CD1c-positive myeloid dendritic cell (primary cell): ENCODE measurements around the gene NAALADL2.
"Not testable (repeated sequence)": the region's sequence is repeated elsewhere in the genome, so short reads cannot be mapped to it uniquely, and the experiment has no call there.

Source experiments
- DNase-seq: peaks from one replicate; pipeline ENCODE4 v3.0.0-alpha.2; 2016; ENCODE audit errors: extremely low spot score

The NAALADL2 gene

DNA sequence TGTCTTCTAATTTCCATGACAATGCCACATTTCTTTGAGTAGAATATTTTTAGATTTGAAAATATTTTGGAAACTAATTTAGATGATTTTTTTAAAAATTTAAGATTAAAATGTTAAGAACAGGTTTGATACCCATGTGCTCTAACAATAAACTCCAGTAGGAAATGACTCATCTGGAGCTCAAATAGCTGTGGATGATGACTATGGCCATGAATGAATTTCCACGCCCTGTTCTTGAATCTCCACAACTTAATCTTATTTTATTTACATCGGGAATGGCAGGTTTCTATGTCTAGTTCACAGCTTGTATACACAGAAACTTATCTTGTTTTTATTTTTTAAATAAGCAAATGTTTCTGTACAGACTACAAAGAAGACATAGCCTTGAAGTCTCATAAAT is 726.8 kb downstream of the NAALADL2 start:
- DNase-seq, result no peak

DNA sequence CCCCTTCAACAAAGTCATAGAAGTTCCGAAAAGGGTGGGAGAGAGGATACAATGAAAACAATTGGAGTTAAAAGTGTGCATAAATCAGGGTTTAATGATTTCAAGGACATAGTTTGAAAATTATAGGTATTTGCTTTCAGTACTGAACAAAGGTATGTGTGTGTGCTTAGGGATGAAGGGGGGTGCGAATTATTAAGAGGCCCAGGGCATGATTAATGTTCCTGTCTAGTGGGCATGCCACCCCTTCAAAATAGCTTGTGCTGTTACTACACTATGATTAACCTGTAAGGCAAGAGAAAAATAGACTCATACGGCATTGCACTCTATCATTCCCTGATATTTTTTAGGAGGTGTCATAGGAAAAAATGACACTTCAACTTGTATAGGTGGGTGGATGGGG is 731.6 kb downstream of the NAALADL2 start:
- no peak for DNase-seq

DNA sequence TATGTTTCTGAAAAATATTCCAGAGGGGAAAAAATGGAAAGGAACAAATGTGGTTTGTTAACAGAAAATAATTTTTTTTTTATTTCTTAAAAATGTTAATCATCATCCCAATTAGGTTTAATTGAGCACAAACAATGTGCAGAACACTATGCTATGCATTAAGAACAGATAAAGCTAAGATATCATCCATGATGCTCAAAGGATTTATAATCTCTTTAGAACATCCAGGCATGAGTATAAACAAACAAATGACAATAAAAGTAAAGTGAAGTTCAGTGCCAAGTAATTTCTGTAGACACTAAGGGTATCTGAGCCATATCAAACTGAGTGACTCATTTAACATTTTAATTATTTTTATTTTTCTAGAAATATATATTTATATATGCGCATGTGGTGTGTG is 732.2 kb downstream of the NAALADL2 start:
- DNase-seq, result no peak

DNA sequence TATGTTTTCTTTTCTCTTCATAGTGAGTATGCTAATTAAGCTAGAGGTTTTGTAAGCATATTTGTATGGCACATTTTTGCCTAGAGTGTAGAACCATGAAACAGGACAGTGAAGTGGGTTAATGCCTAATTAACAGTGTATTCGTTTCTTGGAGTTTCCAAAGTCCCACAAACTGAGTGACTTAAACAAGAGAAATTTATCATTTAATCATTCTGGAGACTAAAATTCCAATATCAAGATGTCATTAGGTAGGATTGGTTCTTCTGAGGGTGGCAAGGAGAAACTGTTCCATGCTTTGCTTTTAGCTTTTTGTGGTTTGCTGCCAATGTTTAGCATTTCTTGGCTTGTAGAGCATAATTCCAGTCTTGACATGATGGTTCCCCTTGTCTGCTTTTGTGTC is 734.2 kb downstream of the NAALADL2 start:
- DNase-seq, result no peak

DNA sequence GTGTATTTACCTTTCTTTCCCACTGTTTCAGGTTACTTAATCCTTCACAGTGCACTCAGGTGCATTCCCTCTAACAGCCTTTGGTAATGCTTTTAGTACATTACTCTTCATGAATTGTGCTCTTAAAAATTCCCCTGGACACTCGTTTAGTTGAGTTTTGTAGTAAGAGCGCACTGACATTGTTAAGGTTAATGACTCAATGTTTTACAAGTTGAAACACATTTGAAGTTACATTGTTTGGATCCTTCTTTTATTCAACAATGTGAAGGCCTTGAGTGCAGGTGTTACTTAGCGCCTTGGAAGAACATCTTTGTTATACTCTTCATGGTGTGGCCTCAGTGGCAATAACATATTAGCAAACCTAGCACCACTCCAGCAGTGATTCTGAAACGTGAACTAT is 739.6 kb downstream of the NAALADL2 start:
- DNase-seq, result no peak

DNA sequence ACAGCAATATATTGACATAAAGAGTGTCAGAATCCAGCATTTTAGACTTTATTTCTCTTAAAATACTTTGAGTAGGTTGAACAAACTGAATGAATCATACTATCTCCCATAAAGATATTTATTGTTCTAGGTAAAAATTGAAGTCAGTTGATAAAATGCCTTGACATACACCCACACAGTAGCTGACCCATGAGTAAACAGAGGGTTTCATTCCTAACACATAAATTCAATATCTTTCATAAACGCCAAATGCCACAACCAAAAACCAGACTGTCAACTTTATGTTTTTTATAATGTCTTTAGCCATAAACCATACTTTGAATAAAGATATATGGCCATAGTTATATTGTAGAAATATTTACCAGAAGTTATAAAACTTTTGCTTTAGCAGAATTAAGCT is 742.4 kb downstream of the NAALADL2 start:
- no peak for DNase-seq

DNA sequence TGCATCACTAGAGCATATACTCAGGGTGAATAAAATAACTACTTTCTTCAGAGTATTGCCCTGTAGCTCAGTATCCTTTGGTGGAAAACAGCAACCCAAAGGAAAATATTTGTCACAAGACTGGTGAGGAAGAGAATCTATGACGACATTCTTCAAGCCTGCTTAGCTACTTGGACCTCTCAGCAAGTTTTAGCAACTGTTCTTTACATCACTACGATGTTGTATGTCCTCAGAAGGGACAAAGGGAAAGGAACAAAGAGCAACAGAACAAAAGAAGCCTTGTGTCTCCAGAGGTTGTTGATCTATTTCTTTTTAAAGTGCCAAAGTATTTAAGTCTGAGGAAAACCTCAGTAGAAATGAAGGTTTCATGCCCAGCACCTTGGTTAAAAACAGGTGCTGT is 746.7 kb downstream of the NAALADL2 start:
- no peak for DNase-seq

DNA sequence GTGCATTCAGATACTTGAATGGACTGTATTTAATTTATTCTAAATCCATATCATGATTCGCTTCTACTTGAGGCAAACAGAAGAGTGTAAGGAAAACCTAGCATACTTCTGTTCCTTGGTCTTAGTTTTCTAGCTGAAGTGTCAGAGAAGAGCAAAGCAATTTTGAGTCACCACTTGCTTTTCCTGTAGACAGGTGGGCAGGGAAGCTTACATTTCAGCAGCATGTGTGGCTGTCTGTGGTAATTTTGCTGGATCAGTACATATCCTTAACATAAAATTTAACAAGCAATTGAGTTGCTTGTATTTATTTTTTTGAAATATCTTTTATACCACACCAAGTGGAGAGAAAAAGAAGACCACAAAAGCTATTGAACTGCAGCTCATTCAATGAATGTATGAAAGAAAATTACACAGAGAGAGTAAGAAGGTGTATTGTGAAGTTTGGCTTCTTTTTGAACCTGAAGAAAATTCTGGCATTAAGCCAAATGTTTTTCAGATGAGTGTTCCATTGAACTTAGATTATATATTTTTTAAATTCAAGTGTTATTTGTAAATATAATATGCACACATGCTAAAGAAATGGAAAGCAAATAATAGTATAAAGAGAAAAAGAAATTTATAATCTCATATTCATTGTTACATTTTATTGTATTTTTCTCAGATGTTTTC is 747.6 kb downstream of the NAALADL2 start:
- DNase-seq, result no peak

DNA sequence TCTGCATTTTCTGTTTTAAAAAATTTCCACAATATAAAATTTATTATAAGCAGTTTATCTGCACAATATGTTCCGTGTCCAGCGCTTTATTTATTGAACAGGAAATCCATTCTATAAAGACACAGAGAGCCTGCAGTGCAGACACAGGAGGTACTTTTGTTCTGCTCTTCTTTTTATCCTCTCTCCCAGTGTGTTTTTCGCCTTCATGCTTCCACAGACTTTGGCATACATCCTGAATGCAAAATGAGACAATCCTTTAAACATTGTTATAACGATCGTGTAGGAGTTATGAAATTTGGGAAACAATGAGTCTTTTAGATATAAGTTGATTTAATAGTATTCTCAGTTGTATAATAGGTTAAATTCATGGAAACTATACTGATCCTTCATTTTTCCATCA is 749.2 kb downstream of the NAALADL2 start:
- no peak for DNase-seq

DNA sequence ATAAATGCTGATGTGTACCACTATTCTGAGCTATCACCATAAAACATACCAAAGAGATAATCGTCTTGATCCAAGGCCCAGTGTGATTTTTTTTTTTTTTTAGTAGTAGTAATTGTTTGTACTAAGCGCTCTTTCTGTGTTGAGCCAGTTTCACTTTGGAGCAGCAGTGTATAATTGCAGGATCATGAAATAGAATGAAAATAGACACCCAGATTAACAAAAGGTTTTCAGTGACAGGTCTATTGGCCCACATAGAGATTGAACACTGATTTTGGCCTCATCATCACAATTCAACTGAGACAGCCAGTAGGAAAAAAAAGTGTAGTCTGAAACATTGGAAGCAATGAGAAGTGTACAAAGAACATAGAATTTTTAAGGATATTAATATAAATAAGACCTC is 749.8 kb downstream of the NAALADL2 start:
- no peak for DNase-seq

DNA sequence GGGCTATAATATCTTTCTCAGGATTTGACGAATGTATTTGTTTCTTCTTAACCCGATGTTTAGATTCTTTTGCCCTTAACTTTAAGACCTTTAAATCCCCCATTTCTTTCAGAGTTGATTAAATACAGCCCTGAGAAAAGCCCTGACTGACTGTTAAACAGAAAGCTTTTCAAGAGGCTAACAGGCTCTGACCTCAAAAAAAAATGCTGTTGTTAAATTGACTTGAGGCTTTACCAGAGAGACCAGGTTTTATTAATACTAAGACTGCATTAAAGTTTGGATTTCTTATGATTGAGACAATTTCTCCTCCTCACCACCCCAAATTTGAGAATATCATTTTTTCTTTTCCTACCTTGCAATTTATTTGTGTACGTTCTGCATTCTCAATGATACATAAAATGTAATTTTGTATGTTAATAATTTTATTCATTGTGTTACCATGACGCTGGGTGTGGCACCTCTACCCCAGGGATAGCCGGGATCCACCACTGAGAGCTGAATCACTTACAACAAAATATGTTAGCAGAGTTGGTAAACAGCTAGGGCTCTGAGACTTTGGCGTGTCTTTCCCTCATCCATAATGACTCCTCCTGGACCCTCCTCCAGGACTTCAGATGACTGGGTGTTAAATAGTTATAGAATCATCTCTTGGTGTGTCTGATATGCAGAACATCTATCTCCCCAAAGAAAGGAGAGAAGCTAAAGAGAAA is 753.5 kb downstream of the NAALADL2 start:
- DNase-seq, result no peak

DNA sequence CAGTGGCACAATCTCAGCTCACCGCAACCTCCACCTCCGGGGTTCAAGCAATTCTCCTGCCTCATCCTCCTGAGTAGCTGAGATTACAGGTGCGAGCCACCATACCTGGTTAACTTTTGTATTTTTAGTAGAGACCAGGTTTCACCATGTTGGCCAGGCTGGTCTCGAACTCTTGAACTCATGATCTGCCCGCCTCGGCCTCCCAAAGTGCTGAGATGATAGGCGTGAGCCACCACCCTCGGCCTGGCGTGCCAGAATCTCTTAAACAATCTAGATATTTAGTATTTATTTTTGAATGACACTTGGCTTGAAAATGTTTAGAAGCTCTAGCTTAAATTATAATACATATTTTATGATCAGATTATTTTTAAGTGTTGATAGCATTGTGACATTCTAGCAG is 755.0 kb downstream of the NAALADL2 start:
- not testable (repeated sequence) for DNase-seq

DNA sequence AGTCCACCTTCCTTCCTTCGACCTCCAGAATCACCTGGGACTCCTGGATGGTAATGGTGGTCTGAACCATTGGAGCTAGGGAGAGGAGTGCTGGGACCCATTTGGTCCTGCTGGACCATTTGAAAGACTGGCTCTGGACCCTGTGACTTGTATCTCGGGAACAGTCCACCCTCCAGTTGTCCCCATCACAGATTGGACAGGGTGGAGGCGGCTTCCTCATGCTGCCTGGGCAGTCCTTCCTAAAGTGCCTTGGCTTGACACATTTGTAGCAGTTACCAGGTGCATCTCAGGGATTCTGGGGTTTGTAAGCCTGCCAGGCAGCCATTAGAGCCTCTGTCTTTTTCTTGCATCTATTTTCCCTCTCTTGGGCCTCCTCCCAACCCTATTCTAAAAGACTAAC is 758.1 kb downstream of the NAALADL2 start:
- no peak for DNase-seq

DNA sequence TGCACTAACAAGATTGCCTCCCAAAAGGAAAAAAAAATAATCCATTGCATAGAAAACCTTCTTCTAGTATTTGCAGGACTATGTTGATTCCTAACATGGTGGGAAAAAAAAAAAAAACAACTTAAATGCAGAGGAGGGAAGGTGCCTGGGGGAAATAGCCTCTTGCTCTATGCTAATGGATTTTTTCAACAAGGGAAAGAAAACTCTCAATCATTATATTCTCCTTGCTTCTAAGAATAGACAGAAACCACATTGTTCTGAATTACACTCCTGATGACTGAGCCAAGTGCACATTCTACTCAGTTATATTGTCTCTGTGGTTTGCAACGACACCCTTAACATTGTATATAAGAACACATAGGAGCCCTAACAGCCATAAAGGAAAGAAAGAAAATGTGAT is 760.2 kb downstream of the NAALADL2 start:
- no peak for DNase-seq

DNA sequence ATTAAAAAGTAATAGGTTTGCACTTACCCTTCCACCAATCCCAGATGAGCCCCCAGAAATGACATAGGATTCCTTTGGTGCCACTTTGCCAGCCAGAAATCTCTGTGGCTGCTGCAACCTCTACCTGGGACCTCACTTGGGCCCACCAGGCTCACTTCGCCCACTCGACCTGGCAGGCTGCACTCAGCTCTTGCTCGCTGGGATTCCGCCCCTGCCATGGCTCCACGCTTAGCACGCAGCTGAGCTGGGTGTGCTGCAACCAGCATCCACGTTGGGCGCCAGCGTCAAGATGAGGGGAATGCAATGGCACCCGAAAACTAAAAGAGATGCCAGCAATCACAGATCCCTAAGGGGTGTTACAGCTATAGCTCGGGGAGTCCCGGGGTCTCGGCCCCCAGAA is 761.0 kb downstream of the NAALADL2 start:
- DNase-seq, result no peak

DNA sequence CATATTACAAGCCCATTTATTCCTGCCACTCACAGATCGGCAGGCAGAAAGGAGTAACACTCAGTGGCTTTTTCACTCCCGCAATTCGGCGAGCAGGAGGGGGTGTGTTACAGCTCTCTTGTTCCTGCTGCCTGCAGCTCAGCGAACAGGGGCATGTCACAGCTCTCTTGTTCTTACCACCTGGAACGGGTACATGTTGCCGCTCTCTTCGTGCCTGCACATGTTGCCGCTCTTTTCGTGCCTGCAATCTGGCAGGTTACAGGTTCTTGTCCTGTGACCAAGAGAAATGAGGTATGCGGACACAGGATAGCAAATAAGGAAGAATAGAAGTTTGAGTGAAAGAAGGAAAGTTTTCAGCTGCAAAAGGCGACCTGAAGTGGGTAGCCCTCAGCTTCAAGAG is 761.4 kb downstream of the NAALADL2 start:
- DNase-seq, result no peak

DNA sequence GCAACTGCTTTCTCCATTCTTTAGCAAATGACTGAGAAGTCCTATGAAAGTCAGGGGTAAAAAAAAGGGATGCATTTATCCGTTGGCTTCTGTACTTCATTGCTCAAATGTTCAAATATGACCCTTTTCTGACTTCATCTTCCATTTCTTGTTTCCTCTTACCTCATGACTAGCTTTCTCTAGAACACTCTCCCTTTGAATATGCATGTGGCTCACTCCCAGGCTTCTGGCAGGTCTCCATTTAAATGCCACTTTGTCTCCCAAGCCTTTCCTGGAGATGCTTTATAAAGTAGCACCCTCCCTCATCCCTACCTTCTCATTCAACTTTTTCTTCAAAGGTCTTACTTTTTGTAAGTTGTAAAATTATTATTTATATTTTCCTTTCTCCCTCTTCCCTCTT is 781.8 kb downstream of the NAALADL2 start:
- DNase-seq, result no peak

DNA sequence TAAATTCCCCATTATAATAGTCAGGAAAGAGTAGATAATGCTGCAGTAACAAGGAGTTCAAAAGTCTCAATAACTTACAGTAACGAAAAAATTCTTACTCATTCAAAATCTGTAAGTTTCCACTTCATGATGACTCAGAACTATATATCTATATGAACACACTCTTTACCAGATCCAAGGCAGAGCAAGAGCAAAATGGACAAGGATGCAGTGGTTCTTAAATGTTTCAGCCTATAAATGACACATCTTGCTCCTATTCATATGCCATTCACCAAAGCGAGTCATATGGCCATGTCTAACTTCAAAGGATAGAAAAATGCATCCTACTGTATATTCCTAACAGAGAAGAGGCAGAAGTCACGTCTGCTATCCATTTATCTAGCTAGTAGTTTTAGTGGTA is 787.7 kb downstream of the NAALADL2 start:
- no peak for DNase-seq

DNA sequence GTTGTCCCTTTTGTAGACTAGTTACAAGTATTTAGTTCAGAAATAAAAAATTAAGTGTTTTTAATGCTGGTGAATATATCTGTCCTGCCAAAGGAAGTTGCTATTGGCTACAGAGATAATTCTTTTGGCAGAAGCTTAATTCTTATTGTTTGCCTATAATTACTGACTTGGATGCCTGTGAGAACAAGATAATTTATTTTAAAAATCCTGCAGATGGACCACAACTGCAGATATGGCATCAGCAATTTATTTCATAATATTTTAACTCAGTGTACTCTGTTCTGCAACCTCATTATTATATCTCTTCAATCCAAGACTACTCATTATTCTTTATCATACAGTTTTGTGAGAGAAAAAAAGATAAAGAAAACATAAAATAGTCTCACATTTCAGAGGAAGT is 789.8 kb downstream of the NAALADL2 start:
- no peak for DNase-seq

DNA sequence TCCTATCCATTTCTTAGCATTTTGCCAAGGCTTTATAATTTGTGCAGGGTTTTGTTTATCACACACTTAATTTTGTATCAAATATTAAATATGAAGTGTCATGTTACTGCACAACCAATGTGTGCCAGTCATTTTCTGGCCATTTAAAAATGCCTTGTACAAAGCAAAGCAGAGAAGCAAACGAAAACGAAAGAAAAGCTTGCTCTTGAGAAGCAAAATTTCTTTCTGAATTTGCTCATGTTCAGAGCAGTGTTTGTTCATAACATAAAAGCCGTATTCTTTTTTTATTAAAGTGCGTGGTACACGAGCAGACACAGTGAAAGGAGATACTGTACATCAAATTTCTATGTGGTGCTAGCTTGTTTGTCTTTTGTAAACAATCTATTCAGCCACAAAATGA is 792.6 kb downstream of the NAALADL2 start:
- DNase-seq, result no peak

DNA sequence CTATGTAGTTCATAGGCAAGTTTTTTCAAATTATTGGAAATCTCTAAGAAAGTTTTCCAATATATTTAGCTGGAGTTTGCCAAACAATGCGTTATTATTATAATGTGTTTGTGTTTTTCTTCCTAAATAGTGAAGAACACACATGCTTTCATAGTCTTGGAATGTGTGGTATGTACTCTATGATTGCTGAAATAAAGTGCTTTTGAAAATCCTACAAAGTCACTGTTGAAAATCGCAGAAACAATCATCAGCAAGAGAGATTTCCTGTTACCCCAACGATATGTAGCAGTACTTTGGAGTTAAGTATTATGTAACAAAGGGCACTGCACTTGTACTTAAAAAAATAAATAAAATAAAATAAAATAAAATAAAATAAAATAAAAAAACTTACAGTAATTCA is 796.2 kb downstream of the NAALADL2 start:
- DNase-seq, result no peak

DNA sequence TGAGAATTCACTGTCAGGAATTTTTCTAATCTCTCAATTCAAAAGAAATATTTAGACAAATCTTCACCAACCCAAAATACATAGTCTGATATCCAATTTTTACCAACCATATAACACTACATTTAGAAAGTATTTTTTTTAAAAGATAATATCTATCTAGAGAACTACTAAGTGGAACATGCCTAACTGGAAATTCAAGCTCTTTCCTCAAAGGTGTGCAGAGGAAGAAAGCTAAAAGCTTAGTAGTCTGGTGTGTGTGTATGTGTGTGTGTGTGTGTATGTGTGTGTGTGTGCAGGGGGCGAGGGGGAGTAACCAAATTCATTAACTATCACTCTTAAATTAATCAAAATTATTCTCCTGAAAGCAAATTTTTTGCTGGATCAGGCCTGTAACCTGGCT is 797.3 kb downstream of the NAALADL2 start:
- DNase-seq, result no peak

DNA sequence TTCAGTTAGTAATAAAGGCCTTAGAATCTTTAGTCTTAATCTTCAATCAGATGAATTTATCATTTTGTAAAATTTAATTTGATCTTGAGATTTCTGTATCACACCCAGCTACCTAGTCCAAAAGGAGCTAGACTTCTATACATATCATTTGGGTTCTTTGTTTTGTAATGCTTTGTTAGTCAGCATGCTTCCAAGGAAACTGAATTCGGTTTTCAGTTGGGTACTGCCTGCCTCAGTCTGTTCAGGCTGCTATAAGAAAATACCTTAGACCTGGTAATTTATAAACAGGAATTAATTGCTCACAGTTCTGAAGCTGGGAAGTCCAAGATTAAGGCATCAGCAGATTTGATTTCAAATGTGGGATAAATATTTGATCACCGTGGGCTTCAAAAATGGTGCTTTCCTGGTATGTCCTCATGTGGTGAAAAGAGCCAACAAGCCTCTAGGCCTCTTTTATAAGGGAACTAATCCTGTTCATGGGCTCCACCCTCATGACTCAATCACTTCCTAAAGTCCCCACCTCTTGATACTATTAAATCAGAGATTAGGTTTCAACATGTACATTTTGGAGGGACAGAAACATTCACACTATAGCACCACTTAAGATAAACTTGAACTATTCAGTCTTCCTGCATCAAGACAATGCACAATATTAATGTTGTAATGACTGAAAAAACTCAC is 800.7 kb downstream of the NAALADL2 start:
- DNase-seq, result no peak
